Ammon's horn (tissue), 1 donor: ENCODE results near the gene MRPL34.

ENCODE experiments used
- DNase-seq: peaks from one replicate; pipeline ENCODE4 v3.0.0-alpha.2; 2016; ENCODE audit warnings: low spot score

The MRPL34 gene

DNA sequence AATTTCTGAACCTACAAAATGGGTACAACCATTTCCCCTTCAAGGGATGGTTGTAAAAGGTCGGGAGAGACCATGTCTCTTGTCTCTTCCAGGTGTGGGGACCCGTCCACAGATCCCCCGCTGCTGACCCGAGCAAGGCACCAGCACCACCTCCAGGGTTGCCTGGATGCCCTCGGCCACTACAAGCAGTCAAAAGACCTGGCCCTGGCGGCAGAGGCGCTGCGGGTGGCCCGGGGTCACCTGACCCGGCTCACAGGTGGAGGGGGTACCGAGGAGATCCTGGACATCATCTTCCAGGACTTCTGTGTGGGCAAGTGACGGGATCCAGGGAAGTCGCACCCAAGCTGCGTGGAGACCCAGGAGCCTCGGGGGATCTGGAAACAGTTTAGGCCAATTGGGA is 35.7 kb downstream of the MRPL34 start:
- no peak for DNase-seq

DNA sequence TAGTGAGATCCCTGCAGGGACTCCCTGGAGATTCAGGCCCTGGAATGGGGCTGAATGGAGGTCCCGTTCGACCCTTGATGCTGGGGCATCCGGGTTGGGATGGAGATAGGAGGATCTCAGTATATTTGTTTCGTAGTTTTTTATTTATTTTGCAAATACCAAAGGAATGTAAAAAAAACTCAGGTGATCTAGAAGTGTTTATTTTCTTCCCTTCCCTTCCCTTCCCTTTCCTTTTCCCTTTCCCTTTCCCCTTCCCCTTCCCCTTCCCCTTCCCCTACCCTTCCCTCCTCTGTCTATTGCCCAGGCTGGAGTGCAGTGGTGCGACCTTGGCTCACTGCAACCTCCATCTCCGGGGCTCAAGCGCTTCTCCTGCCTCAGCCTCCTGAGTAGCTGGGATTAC is 36.2 kb downstream of the MRPL34 start:
- DNase-seq = no peak

DNA sequence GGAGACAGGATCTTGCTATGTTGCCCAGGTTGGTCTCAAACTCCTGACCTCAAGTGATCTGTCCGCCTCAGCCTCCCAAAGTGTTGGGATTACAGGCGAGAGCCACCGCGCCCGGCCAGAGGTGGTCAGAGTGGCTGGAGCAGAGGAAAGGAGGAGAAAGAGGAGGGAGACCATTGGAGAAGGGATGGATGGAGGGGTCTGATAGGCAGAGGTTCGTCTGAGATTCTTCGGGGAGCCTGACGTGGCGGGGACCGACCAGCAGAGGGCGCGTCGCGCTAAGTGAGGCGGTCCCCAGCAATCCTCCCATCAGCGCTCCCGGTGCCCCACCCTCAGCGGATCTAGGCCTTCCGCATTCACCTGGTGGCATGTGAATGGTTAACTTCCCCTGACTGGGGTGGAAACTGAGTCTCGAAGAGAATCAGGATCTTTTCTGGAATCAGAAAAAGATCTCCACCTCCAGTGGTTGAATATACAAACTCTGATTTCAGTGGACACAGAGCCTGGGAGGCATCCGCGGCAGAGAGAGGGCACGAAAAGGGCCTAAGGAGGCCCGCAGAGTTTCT is 40.5 kb downstream of the MRPL34 start:
- peak; percentile 74 for DNase-seq

GRCh38 chr19:17347361-17347760 is 41.7 kb downstream of the MRPL34 start:
- DNase-seq = no peak

DNA sequence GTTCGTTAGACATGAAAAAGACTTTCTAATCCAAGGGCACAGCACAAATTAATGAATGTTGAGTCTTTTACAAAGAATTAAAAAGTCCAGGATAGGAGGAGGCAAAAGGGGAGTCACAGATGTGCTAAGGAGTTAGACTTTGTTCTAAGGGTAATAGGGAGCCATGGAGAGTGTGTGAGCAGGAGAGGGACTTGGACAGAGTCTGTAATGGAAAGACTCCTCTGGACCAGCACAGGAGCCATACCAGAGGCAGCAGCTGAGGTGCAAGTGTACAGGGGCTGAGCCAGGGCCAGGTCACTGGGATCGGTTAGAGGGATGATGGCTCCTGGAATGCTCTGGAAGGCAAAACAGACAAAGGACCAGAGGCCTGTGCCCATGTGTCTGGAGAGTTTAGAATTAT is 42.2 kb downstream of the MRPL34 start:
- no peak for DNase-seq

GRCh38 chr19:17348700-17349099 is 43.0 kb downstream of the MRPL34 start:
- DNase-seq = no peak

DNA sequence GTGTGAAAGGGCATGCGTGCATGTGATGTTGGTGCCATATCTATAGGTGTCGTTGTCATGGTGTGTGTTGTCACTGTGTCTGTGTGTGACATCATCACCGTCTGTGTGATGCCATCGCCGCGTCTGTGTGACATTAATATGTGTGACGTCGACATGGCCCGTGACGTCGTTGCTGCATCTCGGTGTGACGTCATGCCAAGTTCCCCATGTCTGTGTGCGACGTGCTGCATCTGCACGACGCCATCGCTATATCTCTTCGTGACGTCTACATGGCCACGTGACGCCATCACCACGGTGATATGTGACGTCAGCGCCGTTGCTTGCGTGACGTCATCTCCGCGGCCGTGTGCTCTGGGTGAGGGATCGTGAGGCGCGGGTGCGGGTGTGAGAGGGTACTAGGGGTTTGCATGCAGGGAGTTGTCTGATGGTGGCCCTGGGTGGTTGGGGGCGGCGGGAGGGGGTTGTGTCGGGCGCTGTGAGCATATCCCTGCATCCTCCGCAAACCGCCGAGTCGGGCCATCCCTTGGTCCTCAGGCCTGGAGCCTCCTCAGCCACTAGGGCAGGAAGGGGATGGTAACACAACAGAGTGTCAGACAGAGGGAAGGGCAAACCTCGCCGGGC is 46.3 kb downstream of the MRPL34 start:
- no peak for DNase-seq

DNA sequence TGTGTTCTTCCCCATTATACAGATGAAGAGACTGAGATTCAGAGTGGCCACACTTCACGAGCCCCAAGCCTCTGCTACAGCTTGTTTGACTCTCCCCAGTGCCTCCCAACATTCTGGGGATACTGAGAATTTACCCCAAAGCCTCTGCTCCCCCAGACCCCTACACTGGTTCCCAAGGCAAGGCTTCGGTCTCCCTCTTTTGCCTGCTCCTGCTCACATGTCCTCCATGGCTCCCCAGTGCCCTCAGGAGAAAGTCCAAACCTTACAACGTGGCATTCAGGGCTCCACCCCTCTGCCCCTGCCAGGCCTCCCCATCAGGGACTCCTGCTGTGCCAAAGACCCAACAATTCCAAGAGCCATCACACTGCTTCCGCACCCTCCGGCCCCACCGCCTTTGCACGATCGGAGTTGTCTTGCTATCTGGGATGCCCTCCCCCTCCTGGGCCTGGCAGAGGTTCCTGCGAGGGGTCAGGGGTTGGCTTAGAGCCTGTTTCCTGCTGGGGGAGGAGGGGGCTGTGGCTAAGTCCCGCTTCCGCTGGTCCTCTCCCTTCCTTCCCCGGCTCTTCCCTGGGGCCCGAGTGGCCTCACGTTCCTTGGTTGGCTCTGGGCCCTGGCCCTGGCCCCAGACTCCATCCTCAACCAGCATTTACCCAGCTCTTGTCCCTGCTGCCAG is 47.1 kb downstream of the MRPL34 start:
- DNase-seq = no peak

GRCh38 chr19:17353386-17353785 is 47.7 kb downstream of the MRPL34 start:
- DNase-seq = no peak
